ENCODE results near the gene USP9Y. TPM values are rescaled to one million over a fixed set of nuclear protein-coding genes. Genes with fewer than 3 reads are reported as not detected.

USP9Y gene
- polyA plus RNA-seq, 6 donors from 2014 or later: 5.6 TPM; not detected in 5

DNA sequence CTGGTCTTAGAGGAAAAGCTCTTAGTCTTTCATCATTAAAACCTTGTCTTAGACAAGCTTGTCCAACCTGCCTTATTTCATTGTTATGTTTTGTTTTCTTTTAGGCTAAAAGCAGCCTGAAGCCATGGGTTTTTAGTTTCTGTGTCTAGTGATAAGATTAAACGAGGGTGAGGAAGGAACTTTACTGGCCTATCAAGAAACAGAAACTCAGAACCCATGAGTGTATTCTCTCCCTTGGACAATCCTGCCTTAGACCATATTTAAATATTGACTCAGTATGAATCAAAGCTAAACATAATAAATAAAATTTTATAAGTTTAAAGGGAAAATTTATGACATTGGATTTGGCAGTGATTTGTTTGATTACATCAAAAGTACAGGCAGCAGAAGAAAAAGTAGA, 122.4 kb downstream of the USP9Y start:
- H3K4me1 Mint-ChIP-seq: no peaks in the 10 kb centered on the region
- no peak overlapping the region for H3K27ac Mint-ChIP-seq
- no peak for DNase-seq
- no peak overlapping the region for H3K4me3 Mint-ChIP-seq
- no peaks in the 10 kb centered on the region for H3K36me3 Mint-ChIP-seq
- ATAC-seq (ENCODE audit: low read depth in 2 of 2): no peak
- H3K9me3 Mint-ChIP-seq: no peaks in the 10 kb centered on the region
- H3K27me3 Mint-ChIP-seq: no peaks in the 10 kb centered on the region

DNA sequence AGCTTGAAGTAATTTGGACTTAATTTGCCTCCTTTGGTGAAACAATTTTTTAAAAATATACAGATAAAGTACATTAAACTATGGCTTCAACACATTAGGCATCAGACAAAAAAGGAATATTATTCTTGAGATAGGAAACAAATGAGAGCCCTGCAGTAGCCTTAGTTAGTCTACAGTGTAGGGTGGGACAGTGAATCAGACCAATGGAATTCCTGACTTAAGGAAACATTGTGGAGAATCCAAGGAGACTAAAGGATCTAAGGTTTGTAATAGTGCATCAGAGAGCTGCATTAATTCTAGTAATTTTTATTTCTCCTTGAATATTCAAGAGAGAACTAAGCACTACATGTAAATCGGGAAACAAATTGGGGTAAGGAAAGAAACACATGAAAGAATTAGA, 125.8 kb downstream of the USP9Y start:
- peak overlapping the region in 1 of 6 donors; percentile 38 for H3K27ac Mint-ChIP-seq
- no peaks in the 10 kb centered on the region for H3K9me3 Mint-ChIP-seq
- H3K4me3 Mint-ChIP-seq: no peak overlapping the region
- ATAC-seq (ENCODE audit: low read depth in 2 of 2): no peak
- no peaks in the 10 kb centered on the region for H3K27me3 Mint-ChIP-seq
- H3K4me1 Mint-ChIP-seq: no peaks in the 10 kb centered on the region
- DNase-seq: no peak
- no peaks in the 10 kb centered on the region for H3K36me3 Mint-ChIP-seq

DNA sequence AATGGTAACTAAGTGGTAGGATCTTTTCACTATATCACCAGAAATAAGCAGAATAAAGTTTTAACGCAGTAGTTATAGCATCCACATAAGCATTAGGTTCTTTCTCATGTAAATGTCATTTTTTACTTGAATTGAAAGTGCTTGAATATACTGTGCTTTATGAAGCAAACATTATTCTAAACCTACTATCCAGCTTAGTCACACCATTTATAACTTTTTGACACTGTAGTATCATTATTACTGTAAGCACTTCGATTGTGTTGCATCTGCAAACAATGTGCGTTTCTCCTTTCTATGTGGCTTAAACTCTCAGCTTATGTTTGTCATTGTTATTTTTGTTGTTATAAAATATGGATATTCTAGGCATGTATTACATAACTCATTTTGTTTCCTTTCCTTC, 132.3 kb downstream of the USP9Y start:
- Mint-ChIP-seq H3K4me3 (no peak overlapping the region), H3K27me3 (no peaks in the 10 kb centered on the region), H3K36me3 (no peaks in the 10 kb centered on the region), H3K27ac (no peak overlapping the region), H3K4me1 (no peaks in the 10 kb centered on the region), H3K9me3 (no peaks in the 10 kb centered on the region)
- no peak for DNase-seq
- no peak for ATAC-seq (ENCODE audit: low read depth in 2 of 2)

DNA sequence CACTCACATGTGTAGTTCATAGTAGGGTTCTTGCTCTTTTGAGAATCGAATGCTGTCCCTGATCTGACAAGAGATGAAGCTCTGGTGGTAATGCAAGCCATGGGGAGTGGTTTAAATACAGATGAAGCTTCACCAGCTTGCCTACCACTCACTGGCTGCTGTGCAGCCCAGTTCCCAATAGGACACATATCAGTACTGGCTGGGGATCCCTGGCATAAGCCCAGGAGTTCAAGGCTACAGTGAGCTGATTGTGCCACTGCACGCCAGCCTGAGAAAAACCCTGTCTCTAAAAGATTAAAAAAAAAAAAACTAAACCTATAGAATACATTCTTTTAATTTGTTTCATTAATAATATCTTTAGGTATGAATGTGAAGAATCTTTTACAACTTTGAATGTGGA, 136.5 kb downstream of the USP9Y start:
- ATAC-seq (ENCODE audit: low read depth in 2 of 2): no peak
- Mint-ChIP-seq H3K27ac (no peak overlapping the region), H3K4me1 (no peaks in the 10 kb centered on the region), H3K36me3 (no peaks in the 10 kb centered on the region), H3K27me3 (no peaks in the 10 kb centered on the region), H3K4me3 (no peak overlapping the region), H3K9me3 (no peaks in the 10 kb centered on the region)
- DNase-seq: no peak

DNA sequence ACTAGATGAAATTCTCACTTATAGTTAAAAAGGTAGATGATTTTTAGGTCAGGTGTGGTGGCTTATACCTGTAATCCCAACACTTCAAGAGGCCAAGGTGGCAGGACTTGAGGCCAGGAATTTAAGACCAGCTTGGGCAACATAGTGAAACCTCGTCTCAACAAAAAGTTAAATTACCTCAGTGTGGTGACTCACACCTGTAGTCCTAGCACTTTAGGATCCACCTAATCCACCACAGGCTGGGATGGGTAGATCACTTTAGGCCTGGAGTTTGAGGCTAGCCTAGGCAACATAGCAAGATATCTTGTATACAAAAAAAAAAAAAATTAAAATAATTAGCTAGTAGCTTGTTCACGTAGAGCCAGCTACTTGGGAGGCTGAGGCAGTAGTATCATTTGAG, 140.3 kb downstream of the USP9Y start:
- ATAC-seq (ENCODE audit: low read depth in 2 of 2): no peak

DNA sequence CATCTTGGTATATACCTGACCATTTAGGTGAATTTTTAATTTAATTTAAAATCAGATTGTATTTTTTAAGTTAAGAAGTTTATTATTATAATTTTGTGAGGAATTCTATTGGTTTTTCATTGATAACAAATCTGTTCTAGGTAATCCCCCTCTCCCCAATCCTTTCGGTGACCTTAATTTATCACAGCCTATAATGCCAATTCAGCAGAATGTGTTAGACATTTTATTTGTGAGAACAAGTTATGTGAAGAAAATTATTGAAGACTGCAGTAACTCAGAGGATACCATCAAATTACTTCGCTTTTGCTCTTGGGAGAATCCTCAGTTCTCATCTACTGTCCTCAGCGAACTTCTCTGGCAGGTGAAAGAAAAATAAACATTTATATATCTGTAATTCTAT, 145.8 kb downstream of the USP9Y start:
- no peak overlapping the region for H3K27ac Mint-ChIP-seq
- H3K4me3 Mint-ChIP-seq: no peak overlapping the region
- H3K4me1 Mint-ChIP-seq: no peaks in the 10 kb centered on the region
- no peaks in the 10 kb centered on the region for H3K27me3 Mint-ChIP-seq
- H3K9me3 Mint-ChIP-seq: no peaks in the 10 kb centered on the region
- ATAC-seq (ENCODE audit: low read depth in 2 of 2) (no peak), DNase-seq (no peak)
- H3K36me3 Mint-ChIP-seq: no peaks in the 10 kb centered on the region

More for the DNA sequence above, 140.3 kb downstream of the USP9Y start:
- no peak overlapping the region for H3K27ac Mint-ChIP-seq
- H3K36me3 Mint-ChIP-seq: no peaks in the 10 kb centered on the region
- no peak for DNase-seq
- no peaks in the 10 kb centered on the region for H3K9me3 Mint-ChIP-seq
- H3K27me3 Mint-ChIP-seq: no peaks in the 10 kb centered on the region
- H3K4me3 Mint-ChIP-seq: no peak overlapping the region
- H3K4me1 Mint-ChIP-seq: no peaks in the 10 kb centered on the region

DNA sequence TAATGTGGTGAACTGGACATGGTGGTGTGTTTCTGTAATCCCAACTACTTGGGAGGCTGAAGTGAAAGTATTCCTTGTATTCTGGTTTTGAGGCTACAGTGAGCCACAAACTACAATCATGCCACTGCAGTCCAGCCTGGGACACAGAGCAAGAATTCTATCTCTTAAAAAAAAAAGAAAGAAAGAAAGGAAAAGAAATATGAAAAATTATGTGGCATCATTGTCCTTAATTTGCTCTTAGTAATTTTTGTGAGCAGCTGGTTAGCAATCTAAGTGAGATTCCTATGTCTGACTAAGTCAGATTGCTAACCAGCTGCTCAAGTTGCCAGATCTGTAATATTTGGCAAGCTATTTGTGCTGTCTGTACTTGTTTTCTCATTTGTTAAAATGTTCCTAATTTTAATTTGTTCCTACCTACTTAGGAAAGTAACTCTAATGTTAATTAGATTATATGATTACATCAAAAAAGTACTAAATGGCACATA, 154.8 kb downstream of the USP9Y start:
- H3K27ac Mint-ChIP-seq: no peak overlapping the region
- no peak for ATAC-seq (ENCODE audit: low read depth in 2 of 2)
- no peaks in the 10 kb centered on the region for H3K4me1 Mint-ChIP-seq
- H3K4me3 Mint-ChIP-seq: no peak overlapping the region
- no peaks in the 10 kb centered on the region for H3K36me3 Mint-ChIP-seq
- DNase-seq: no peak
- H3K9me3 Mint-ChIP-seq: no peaks in the 10 kb centered on the region
- no peaks in the 10 kb centered on the region for H3K27me3 Mint-ChIP-seq

DNA sequence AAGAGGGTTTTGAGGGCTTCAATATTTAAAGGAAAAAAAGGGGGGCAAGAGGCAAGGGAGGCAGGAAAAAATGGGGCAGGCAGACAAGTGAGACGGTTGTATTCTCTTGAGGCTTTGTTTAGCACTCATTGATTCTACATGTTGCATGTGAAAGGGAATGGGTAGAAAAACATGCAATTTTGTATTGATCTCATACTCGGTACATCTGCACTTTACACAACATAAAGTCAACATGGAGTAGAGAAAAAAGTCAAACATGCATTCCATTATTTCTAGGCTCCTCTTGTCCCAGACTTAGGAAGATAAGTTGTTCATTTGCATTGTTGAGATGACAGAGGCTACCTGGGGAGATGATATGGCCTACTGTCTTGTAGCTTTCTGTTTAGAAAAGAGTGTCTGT, 166.9 kb downstream of the USP9Y start:
- H3K4me3 Mint-ChIP-seq: no peak overlapping the region
- no peaks in the 10 kb centered on the region for H3K27me3 Mint-ChIP-seq
- no peaks in the 10 kb centered on the region for H3K4me1 Mint-ChIP-seq
- H3K27ac Mint-ChIP-seq: no peak overlapping the region
- no peaks in the 10 kb centered on the region for H3K36me3 Mint-ChIP-seq
- DNase-seq (no peak), ATAC-seq (ENCODE audit: low read depth in 2 of 2) (no peak)
- H3K9me3 Mint-ChIP-seq: no peaks in the 10 kb centered on the region

DNA sequence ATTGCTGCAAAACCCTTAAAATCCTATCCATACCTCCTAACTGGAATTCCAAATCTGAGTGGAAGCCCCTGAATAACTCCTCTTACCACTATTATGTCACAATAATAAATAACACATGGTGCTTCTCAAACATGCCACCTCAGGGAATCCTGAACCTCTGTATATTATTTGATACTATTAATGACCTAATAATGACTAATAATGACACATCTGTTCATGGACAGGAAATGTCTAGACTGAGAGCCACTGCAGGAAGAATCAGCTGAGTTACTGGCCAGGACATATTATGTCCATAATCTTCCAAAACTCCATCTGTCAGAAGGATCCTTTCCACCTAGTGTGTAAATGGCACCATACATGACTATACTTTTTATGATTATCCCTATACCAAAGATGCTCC, 195.9 kb downstream of the USP9Y start:
- Mint-ChIP-seq H3K27me3 (peaks cover 0 to 14% (median 12%) of the 10 kb centered on the region in 3 donors), H3K36me3 (no peaks in the 10 kb centered on the region), H3K27ac (no peak overlapping the region), H3K4me3 (no peak overlapping the region), H3K4me1 (no peaks in the 10 kb centered on the region), H3K9me3 (no peaks in the 10 kb centered on the region)
- DNase-seq (no peak), ATAC-seq (ENCODE audit: low read depth in 2 of 2) (no peak)

DNA sequence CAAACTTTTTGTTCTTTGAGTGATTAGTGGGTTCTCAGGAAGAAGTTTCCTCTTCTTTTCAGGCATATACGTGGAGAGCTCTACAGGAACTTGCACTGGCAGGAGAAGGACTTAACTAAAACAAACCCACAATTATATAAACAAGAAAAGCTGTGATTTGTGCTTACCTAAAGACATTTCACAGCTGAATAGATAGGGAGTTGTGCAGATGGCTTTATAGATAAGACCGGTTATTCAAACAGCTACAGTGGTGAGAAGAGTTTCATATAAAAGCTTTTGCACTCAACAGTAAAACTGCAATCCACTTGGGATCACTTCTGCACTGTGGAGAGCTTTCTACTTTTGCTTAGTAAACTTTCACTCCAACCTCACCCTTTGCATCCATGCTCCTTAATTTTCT, 197.6 kb downstream of the USP9Y start:
- no peak overlapping the region for H3K27ac Mint-ChIP-seq
- H3K9me3 Mint-ChIP-seq: no peaks in the 10 kb centered on the region
- H3K36me3 Mint-ChIP-seq: no peaks in the 10 kb centered on the region
- H3K27me3 Mint-ChIP-seq: peaks cover 0 to 14% (median 12%) of the 10 kb centered on the region in 3 donors
- ATAC-seq (ENCODE audit: low read depth in 2 of 2) (no peak), DNase-seq (no peak)
- H3K4me3 Mint-ChIP-seq: no peak overlapping the region
- no peaks in the 10 kb centered on the region for H3K4me1 Mint-ChIP-seq

DNA sequence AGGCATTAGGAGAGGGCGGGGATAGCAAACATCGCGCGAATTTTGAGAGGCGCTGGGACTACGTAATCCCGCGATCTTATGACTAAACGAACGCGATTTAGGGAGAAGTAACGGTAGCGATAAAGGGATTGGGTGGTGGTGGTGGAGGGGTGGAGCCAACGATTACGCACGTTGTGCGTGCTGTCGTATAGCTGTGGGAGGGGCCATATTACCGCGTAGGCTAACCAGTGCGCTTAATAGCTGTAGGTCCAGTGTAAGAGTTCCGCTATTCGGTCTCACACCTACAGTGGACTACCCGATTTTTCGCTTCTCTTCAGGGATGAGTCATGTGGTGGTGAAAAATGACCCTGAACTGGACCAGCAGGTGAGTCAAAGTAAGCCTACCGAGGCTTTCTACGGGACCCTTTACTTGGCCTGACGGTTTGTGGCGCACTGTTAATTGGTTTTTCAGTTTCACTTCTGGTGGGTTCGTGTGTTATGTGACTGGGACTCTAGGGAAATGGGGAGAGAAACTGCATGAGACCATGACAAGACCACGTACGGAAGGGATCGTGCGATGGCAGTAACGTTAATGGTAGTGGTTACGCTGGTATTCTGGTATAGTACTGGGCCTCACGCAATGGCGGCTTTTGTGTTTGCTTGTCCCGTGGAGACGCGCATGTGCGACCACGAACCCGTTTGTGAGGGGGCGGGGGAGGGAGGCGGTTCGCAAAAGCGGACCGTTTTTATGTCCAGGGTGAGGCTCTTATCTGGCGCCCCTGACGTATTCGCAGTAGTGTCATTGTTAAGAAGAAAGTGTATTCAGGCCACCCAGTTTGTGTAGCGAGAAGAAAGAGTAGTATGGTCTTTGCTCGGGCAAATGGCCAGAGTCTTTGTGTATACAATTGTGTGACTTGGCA, 203.8 kb downstream of the USP9Y start, which contains the start of gene DDX3Y:
Gene DDX3Y, plus strand, starts transcription at position 251 of the 899 bp plus-strand sequence. Its CDS starts 69 bp downstream, at position 320.
- H3K36me3 Mint-ChIP-seq: no peaks in the 10 kb centered on the region
- peak in 1 of 2 donors; percentile 85 for ATAC-seq (ENCODE audit: low read depth in 2 of 2)
- DNase-seq: no peak
- peak within 1 kb of the TSS in 1 of 6 donors; percentile 100 for H3K27ac Mint-ChIP-seq
- H3K27me3 Mint-ChIP-seq: peaks cover 0 to 5% (median 0%) of the 10 kb centered on the region in 3 donors
- H3K9me3 Mint-ChIP-seq: no peaks in the 10 kb centered on the region
- H3K4me1 Mint-ChIP-seq: peaks cover 0 to 24% (median 0%) of the 10 kb centered on the region in 3 donors
- peak within 1 kb of the TSS in 2 of 8 donors; percentile 99 for H3K4me3 Mint-ChIP-seq

DNA sequence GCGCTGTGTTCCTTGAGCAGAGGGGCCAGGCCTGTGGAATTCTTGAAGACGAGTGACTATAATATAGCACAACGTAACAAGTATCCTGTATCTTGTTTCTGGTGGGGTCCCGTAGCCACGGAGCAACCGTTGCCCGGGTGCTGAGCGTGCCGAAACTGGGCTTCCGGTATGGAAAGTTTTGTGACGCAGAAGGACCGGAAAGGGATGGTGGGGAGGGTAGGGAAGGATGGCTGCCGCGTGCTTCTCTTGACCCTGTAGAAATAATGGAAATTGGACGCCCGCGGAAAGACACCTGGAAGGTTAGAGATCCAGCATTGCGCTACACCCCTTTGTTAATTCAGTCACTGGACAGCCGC, 204.5 kb downstream of the USP9Y start:
- ATAC-seq (ENCODE audit: low read depth in 2 of 2) (peak in 1 of 2 donors; percentile 56), DNase-seq (no peak)
- peaks cover 0 to 29% (median 0%) of the 10 kb centered on the region in 3 donors for H3K4me1 Mint-ChIP-seq
- peaks cover 0 to 5% (median 0%) of the 10 kb centered on the region in 3 donors for H3K27me3 Mint-ChIP-seq
- H3K36me3 Mint-ChIP-seq: no peaks in the 10 kb centered on the region
- no peaks in the 10 kb centered on the region for H3K9me3 Mint-ChIP-seq
- H3K4me3 Mint-ChIP-seq: peak overlapping the region in 2 of 8 donors; percentile 99
- H3K27ac Mint-ChIP-seq: peak overlapping the region in 1 of 6 donors; percentile 100

DNA sequence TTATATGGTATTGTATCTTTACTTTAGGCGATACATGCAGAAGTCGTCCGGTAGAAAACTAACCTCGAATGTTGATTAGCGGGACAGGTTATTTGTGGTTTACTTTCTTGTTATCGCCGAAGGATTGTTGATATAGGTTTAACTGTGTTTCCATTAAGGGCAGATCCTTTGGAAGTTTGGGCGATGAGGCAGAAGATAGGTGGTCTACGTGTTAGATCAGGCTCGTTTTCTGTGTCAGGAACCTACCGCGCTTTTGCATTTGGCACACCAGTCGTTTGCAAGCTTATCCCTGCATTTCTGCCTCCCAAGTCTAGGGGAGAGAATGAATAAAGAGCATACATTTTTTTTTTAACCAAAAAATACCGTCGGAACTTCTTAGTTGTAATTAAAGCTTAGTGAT, 204.9 kb downstream of the USP9Y start:
- Mint-ChIP-seq H3K4me1 (peaks cover 0 to 29% (median 0%) of the 10 kb centered on the region in 3 donors), H3K9me3 (no peaks in the 10 kb centered on the region), H3K4me3 (peak overlapping the region in 2 of 8 donors; percentile 99), H3K36me3 (no peaks in the 10 kb centered on the region), H3K27ac (peak overlapping the region in 1 of 6 donors; percentile 100), H3K27me3 (peaks cover 0 to 2% (median 0%) of the 10 kb centered on the region in 3 donors)
- ATAC-seq (ENCODE audit: low read depth in 2 of 2) (no peak), DNase-seq (no peak)

Measured in naive B cell (primary cell).